ENCODE results near the gene KDM5C. TPM values are rescaled to one million over a fixed set of nuclear protein-coding genes. Genes with fewer than 3 reads are reported as not detected.

KDM5C gene
- total RNA-seq, 1 donor from 2014 or later = 75.2 TPM

DNA sequence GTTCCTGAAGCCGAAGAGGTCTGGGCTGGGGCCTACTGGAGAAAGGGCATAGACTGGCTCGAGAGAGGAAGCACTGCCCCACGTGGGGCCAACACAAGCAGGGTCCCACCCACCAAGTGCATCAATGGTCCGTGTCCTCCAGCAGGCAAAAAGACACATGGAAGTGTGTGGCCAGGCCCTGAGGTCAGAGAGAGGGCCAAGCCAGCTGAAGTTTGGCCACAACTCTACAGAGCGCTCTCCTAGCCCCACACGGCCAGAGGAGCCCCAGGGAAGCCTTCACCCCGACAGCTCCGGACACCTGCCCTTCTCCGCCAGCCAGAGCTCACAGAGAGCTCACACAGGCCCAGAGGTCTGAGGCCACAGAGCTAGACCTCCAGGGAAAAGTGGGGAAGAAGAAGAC, 8.5 kb upstream of the KDM5C start:
- no peak overlapping the region for H3K4me3 Mint-ChIP-seq (ENCODE audit: unreplicated experiment)
- no peak for TF ChIP-seq CTCF (IDR thresholded peaks at IDR 0.05)
- H3K36me3 Mint-ChIP-seq (ENCODE audit: low read depth) = peaks cover 2% of the 10 kb centered on the region
- no peak overlapping the region for H3K27ac Mint-ChIP-seq (ENCODE audit: unreplicated experiment)
- DNase-seq (ENCODE audit: low spot score) = no peak
- H3K9me3 Mint-ChIP-seq (ENCODE audit: low read depth) = peaks cover 4% of the 10 kb centered on the region
- H3K27me3 Mint-ChIP-seq (ENCODE audit: low read depth) = no peaks in the 10 kb centered on the region
- no peaks in the 10 kb centered on the region for H3K4me1 Mint-ChIP-seq (ENCODE audit: low read depth)

DNA sequence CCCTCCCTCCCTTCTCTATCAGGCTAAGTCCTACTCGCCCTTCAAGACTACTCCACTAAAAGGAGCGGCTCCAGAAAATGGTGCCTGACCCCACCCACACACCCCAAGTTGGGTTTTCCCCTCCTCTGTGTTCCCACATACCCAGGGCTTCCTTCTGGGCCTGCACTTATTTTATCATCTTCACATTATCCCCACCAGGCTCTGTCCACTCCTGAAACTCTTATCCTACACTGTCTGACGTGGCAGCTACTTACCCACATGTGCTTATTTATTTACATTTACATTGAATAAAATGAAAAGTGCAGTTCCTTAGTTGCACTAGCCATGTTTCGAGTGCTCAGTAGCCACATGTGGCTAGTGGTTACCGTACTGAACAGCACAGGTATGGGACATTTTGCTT, 5.1 kb upstream of the KDM5C start:
- no peak for TF ChIP-seq CTCF (IDR thresholded peaks at IDR 0.05)
- no peak overlapping the region for H3K4me3 Mint-ChIP-seq (ENCODE audit: unreplicated experiment)
- no peaks in the 10 kb centered on the region for H3K36me3 Mint-ChIP-seq (ENCODE audit: low read depth)
- peaks cover 5% of the 10 kb centered on the region for H3K4me1 Mint-ChIP-seq (ENCODE audit: low read depth)
- H3K27me3 Mint-ChIP-seq (ENCODE audit: low read depth) = no peaks in the 10 kb centered on the region
- H3K27ac Mint-ChIP-seq (ENCODE audit: unreplicated experiment) = no peak overlapping the region
- no peak for DNase-seq (ENCODE audit: low spot score)
- H3K9me3 Mint-ChIP-seq (ENCODE audit: low read depth) = peaks cover 4% of the 10 kb centered on the region

- no peak for DNase-seq (ENCODE audit: low spot score)
- H3K9me3 Mint-ChIP-seq (ENCODE audit: low read depth) = peaks cover 4% of the 10 kb centered on the region
- H3K27ac Mint-ChIP-seq (ENCODE audit: unreplicated experiment) = no peak overlapping the region
- H3K4me3 Mint-ChIP-seq (ENCODE audit: unreplicated experiment) = no peak overlapping the region
- H3K4me1 Mint-ChIP-seq (ENCODE audit: low read depth) = peaks cover 21% of the 10 kb centered on the region
- H3K27me3 Mint-ChIP-seq (ENCODE audit: low read depth) = no peaks in the 10 kb centered on the region
- no peak for TF ChIP-seq CTCF (IDR thresholded peaks at IDR 0.05)
- H3K36me3 Mint-ChIP-seq (ENCODE audit: low read depth) = no peaks in the 10 kb centered on the region
These were observed 2.3 kb upstream of the KDM5C start for GRCh38 chrX:53227224-53227765.

DNA sequence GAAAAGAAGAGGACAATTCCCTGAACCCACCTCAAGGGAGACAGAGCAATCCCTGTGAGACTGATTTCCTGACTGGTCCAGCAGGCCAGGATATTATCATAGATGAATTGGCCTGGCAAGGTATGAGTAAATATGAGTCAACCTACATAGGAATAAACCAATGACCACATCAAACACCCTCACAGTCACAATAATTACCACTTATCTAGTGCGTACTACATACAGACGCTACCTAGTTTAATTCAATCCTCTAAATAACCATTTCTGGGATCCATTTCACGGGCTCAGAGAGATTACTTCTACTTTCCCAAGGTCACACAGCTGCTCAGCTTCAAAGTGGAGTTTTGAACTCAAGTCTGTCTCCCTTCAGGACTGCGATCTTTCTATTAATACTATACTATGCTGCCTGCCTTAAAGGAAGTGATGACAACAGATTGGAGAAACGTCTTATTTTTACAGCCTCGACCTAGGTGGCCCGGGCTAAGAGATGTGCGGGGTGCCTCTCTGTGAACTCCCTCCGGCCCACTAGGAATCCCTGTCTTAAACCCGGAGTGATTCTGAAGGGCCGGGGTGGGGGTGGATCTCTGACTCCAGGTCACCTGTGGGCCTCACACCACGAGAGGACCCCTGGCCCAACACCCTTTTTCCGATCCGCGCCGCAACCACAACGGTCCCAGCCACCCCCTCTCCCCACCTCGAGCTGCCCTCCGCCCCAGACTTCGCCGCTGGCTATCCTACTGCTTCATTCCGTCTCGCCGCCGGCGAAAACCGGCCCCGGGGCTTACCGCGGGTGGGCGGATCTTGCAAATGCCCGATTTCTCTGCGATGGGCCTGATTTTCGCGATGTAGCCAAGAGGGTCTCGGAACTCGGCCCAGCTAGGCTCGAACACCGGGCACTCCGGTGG, 800 bp downstream of the KDM5C start:
- H3K9me3 Mint-ChIP-seq (ENCODE audit: low read depth) = no peaks in the 10 kb centered on the region
- DNase-seq (ENCODE audit: low spot score) = no peak
- no peaks in the 10 kb centered on the region for H3K27me3 Mint-ChIP-seq (ENCODE audit: low read depth)
- peaks cover 32% of the 10 kb centered on the region for H3K4me1 Mint-ChIP-seq (ENCODE audit: low read depth)
- peak overlapping the region; percentile 99 for H3K27ac Mint-ChIP-seq (ENCODE audit: unreplicated experiment)
- H3K4me3 Mint-ChIP-seq (ENCODE audit: unreplicated experiment) = peak overlapping the region; percentile 82
- peaks cover 5% of the 10 kb centered on the region for H3K36me3 Mint-ChIP-seq (ENCODE audit: low read depth)
- no peak for TF ChIP-seq CTCF (IDR thresholded peaks at IDR 0.05)

- peaks cover 5% of the 10 kb centered on the region for H3K9me3 Mint-ChIP-seq (ENCODE audit: low read depth)
- DNase-seq (ENCODE audit: low spot score) = no peak
These were observed 1.8 kb downstream of the KDM5C start for GRCh38 chrX:53223068-53223693.

More at GRCh38 chrX:53223068-53223693, 1.8 kb downstream of the KDM5C start:
- peaks cover 32% of the 10 kb centered on the region for H3K4me1 Mint-ChIP-seq (ENCODE audit: low read depth)
- H3K27ac Mint-ChIP-seq (ENCODE audit: unreplicated experiment) = peak overlapping the region; percentile 99
- peaks cover 6% of the 10 kb centered on the region for H3K36me3 Mint-ChIP-seq (ENCODE audit: low read depth)
- peak overlapping the region; percentile 82 for H3K4me3 Mint-ChIP-seq (ENCODE audit: unreplicated experiment)
- no peaks in the 10 kb centered on the region for H3K27me3 Mint-ChIP-seq (ENCODE audit: low read depth)
- TF ChIP-seq CTCF (IDR thresholded peaks at IDR 0.05) = peak; percentile 29

All from chondrocyte (in vitro differentiated cells).